GM12892 (cell line): Measurements from ENCODE around the gene LY86.
"Not testable (repeated sequence)": the region's sequence is repeated elsewhere in the genome, so short reads cannot be mapped to it uniquely, and the experiment has no call there.

ENCODE experiments used
- DNase-seq: peaks from one replicate; pipeline ENCODE4 v3.0.0; 2011; ENCODE audit not compliant: insufficient read length
- FAIRE-seq: peaks from 2 replicates; lab custom pipeline; 2011; peaks lifted over from hg19 to GRCh38; lab: Jason Lieb, UNC
- POLR2A ChIP-seq: IDR thresholded peaks from 2 replicates; pipeline ENCODE4 v1.6.1; 2011; ENCODE audit warnings: low read depth, low read length, control low read depth
- POLR2AphosphoS5 ChIP-seq: IDR thresholded peaks from 2 replicates; pipeline ENCODE4 v1.6.1; 2011; ENCODE audit warnings: low read depth, low read length, control low read depth
- TAF1 ChIP-seq: IDR thresholded peaks from 2 replicates; pipeline ENCODE4 v1.6.1; 2011; ENCODE audit warnings: low read depth, mild to moderate bottlenecking, control low read depth, low read length, borderline replicate concordance

The LY86 gene

GRCh38 chr6:6600875-6601274 is 12.4 kb downstream of the LY86 start:
- DNase-seq, result no peak
- FAIRE-seq, result no peak
- TF ChIP-seq TAF1 (no peak), POLR2A (no peak), POLR2AphosphoS5 (no peak)

GRCh38 chr6:6602262-6602661 is 13.7 kb downstream of the LY86 start:
- FAIRE-seq (no peak), DNase-seq (no peak)
- TF ChIP-seq TAF1 (no peak), POLR2AphosphoS5 (no peak), POLR2A (no peak)

GRCh38 chr6:6603317-6603716 is 14.8 kb downstream of the LY86 start:
- DNase-seq (no peak), FAIRE-seq (no peak)
- TF ChIP-seq POLR2A, result no peak
- TF ChIP-seq TAF1, result no peak
- TF ChIP-seq POLR2AphosphoS5, result no peak

- TF ChIP-seq POLR2A, result no peak
- TF ChIP-seq TAF1, result no peak
- no peak for TF ChIP-seq POLR2AphosphoS5
Measured at GRCh38 chr6:6604015-6604414, 15.5 kb downstream of the LY86 start.

GRCh38 chr6:6604566-6604965 is 16.0 kb downstream of the LY86 start:
- DNase-seq (no peak), FAIRE-seq (no peak)
- TF ChIP-seq POLR2A (no peak), POLR2AphosphoS5 (no peak), TAF1 (no peak)

More at GRCh38 chr6:6604015-6604414, 15.5 kb downstream of the LY86 start:
- DNase-seq (no peak), FAIRE-seq (no peak)

GRCh38 chr6:6605873-6606272 is 17.4 kb downstream of the LY86 start:
- FAIRE-seq (no peak), DNase-seq (no peak)
- no peak for TF ChIP-seq POLR2AphosphoS5

- FAIRE-seq, DNase-seq: not testable (repeated sequence)
Measured at GRCh38 chr6:6606391-6607030, 18.0 kb downstream of the LY86 start.

- DNase-seq (no peak), FAIRE-seq (peak; percentile 80)
- no peak for TF ChIP-seq TAF1
- no peak for TF ChIP-seq POLR2A
- no peak for TF ChIP-seq POLR2AphosphoS5
Measured at GRCh38 chr6:6609450-6609849, 20.9 kb downstream of the LY86 start.

GRCh38 chr6:6610031-6610591 is 21.6 kb downstream of the LY86 start:
- TF ChIP-seq TAF1 (no peak), POLR2AphosphoS5 (peak; percentile 32; the same call in 1 of the 2 replicates), POLR2A (peak; percentile 41; the same call in 1 of the 2 replicates)
- FAIRE-seq (peak; percentile 89), DNase-seq (peak; percentile 48)

GRCh38 chr6:6611486-6611885 is 23.0 kb downstream of the LY86 start:
- no peak for TF ChIP-seq TAF1
- no peak for TF ChIP-seq POLR2A
- TF ChIP-seq POLR2AphosphoS5, result no peak
- FAIRE-seq (no peak), DNase-seq (no peak)

- no peak for TF ChIP-seq POLR2A
- TF ChIP-seq POLR2AphosphoS5, result no peak
- TF ChIP-seq TAF1, result no peak
- FAIRE-seq (no peak), DNase-seq (no peak)
Measured at GRCh38 chr6:6612308-6612707, 23.8 kb downstream of the LY86 start.

- DNase-seq, FAIRE-seq: not testable (repeated sequence)
Measured at GRCh38 chr6:6613103-6613718, 24.7 kb downstream of the LY86 start.
